GM18519 (cell line): ENCODE data around the gene CPVL.

Experiments
- ATAC-seq: cut with Tn5 transposase; IDR thresholded peaks from one replicate; pipeline ENCODE4 v1.9.1; 2021; ENCODE audit warnings: mild to moderate bottlenecking, moderate library complexity; ENCODE audit not compliant: unreplicated experiment, low FRiP score

Gene CPVL

GRCh38 chr7:29014725-29015124 is 131.6 kb downstream of the CPVL start:
- ATAC-seq = no peak

- ATAC-seq = no peak
These were observed 132.4 kb downstream of the CPVL start for GRCh38 chr7:29013931-29014330.

GRCh38 chr7:29013082-29013695 is 133.1 kb downstream of the CPVL start:
- no peak for ATAC-seq

GRCh38 chr7:29009947-29010346 is 136.4 kb downstream of the CPVL start:
- ATAC-seq = no peak

- no peak for ATAC-seq
These were observed 137.7 kb downstream of the CPVL start for GRCh38 chr7:29008590-29008989.

- ATAC-seq = no peak
These were observed 139.2 kb downstream of the CPVL start for GRCh38 chr7:29007127-29007526.

GRCh38 chr7:29005829-29006228 is 140.5 kb downstream of the CPVL start:
- no peak for ATAC-seq

- ATAC-seq = no peak
These were observed 140.9 kb downstream of the CPVL start for GRCh38 chr7:29005406-29005805.

GRCh38 chr7:29003703-29004102 is 142.6 kb downstream of the CPVL start:
- ATAC-seq = no peak

GRCh38 chr7:29000717-29001076 is 145.6 kb downstream of the CPVL start:
- no peak for ATAC-seq

GRCh38 chr7:28999895-29000716 is 146.2 kb downstream of the CPVL start:
- ATAC-seq = no peak

GRCh38 chr7:28999427-28999826 is 146.9 kb downstream of the CPVL start:
- ATAC-seq = no peak

GRCh38 chr7:28998105-28998504 is 148.2 kb downstream of the CPVL start:
- no peak for ATAC-seq

GRCh38 chr7:28996836-28997235 is 149.5 kb downstream of the CPVL start:
- ATAC-seq = no peak

- no peak for ATAC-seq
These were observed 153.0 kb downstream of the CPVL start for GRCh38 chr7:28993371-28993770.

- ATAC-seq = no peak
These were observed 153.5 kb downstream of the CPVL start for GRCh38 chr7:28992798-28993197.

- ATAC-seq = no peak
These were observed 156.0 kb downstream of the CPVL start for GRCh38 chr7:28990200-28990960.

GRCh38 chr7:28989211-28989980 is 156.9 kb downstream of the CPVL start:
- ATAC-seq = no peak

GRCh38 chr7:28988810-28989209 is 157.5 kb downstream of the CPVL start:
- no peak for ATAC-seq

GRCh38 chr7:28988091-28988490 is 158.2 kb downstream of the CPVL start:
- ATAC-seq = no peak

- ATAC-seq = no peak
These were observed 159.6 kb downstream of the CPVL start for GRCh38 chr7:28986765-28987110.
